SK-N-MC (cell line): ENCODE results near the gene MDP1.

Source experiments
- DNase-seq: peaks from one replicate; pipeline ENCODE4 v3.0.0-alpha.2; 2011; ENCODE audit warnings: low read depth, low spot score
- H3K27ac ChIP-seq: fragments of 200-600 bp; sonication (generic); 2 replicates; pipeline ENCODE4 v1.5.1; 2016; ENCODE audit warnings: mixed run types
- H3K36me3 ChIP-seq: fragments of 200-600 bp; sonication (generic); 2 replicates; pipeline ENCODE4 v1.6.1; 2017; ENCODE audit warnings: antibody characterized with exemption, low read length, mixed read lengths; ENCODE audit not compliant: insufficient read depth
- H3K4me3 ChIP-seq: fragments of 200-600 bp; sonication (generic); 2 replicates; pipeline ENCODE4 v1.5.1; 2016
- H3K9ac ChIP-seq: fragments of 200-600 bp; sonication (generic); 2 replicates; pipeline ENCODE4 v1.8.0; 2017; ENCODE audit warnings: mixed run types, mixed read lengths; ENCODE audit not compliant: insufficient read length
- H3K9me3 ChIP-seq: fragments of 200-600 bp; sonication (generic); 2 replicates; pipeline ENCODE4 v1.6.1; 2017; ENCODE audit warnings: low read depth, mild to moderate bottlenecking, antibody characterized with exemption, low read length, moderate library complexity, mixed read lengths
- EZH2 ChIP-seq: fragments of 200-600 bp; sonication (generic); IDR thresholded peaks from one replicate; pipeline ENCODE4 v1.6.1; 2017; ENCODE audit warnings: antibody characterized with exemption
- FOXP2 ChIP-seq: optimal IDR thresholded peaks from 2 replicates; pipeline ENCODE3; 2011; ENCODE audit warnings: mild to moderate bottlenecking, moderate library complexity; ENCODE audit not compliant: insufficient read depth; ENCODE audit errors: extremely low read length, control extremely low read depth
- POLR2AphosphoS5 ChIP-seq: IDR thresholded peaks from 2 replicates; pipeline ENCODE4 v1.6.1; 2012; ENCODE audit warnings: mild to moderate bottlenecking, low read depth, low read length, borderline replicate concordance

The MDP1 gene

DNA sequence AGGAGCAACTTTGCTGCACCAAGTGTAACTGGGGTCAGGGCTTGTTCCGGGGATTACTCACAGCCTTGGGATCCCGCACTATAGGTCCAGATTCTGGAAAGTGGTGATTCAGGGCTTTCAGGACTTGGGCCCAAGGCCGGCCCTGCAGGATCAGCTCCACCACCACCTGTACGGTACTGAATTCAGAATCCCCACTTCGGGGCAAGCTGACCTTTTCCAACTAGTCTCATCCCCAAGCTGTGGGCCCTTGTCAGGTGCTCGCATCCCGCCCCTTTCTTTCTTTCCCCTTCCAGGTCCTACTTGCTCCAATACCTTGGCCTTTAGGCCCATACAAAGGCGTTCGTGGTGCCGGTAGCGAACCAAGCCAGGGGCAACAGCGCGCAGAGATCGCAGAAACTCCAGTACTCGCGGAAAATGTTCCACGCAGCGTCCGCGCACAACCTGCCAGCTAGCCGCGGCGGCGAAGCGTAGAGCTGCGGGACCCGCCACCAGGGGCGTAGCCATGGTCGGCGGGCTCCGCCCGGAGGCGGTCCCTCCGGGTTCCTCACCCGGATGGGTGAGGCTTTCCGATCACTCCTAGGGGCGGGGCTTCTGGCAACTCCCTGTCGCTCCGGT, 26.1 kb upstream of the MDP1 start:
- peak overlapping the region; percentile 95 for H3K4me3 ChIP-seq
- DNase-seq, result peak; percentile 48
- peaks cover 42% of the 10 kb centered on the region for H3K36me3 ChIP-seq
- no peaks in the 10 kb centered on the region for H3K9me3 ChIP-seq
- peak overlapping the region; percentile 92 for H3K9ac ChIP-seq
- peak overlapping the region; percentile 96 for H3K27ac ChIP-seq
- no peak for TF ChIP-seq POLR2AphosphoS5
- TF ChIP-seq FOXP2, result peak; percentile 7

DNA sequence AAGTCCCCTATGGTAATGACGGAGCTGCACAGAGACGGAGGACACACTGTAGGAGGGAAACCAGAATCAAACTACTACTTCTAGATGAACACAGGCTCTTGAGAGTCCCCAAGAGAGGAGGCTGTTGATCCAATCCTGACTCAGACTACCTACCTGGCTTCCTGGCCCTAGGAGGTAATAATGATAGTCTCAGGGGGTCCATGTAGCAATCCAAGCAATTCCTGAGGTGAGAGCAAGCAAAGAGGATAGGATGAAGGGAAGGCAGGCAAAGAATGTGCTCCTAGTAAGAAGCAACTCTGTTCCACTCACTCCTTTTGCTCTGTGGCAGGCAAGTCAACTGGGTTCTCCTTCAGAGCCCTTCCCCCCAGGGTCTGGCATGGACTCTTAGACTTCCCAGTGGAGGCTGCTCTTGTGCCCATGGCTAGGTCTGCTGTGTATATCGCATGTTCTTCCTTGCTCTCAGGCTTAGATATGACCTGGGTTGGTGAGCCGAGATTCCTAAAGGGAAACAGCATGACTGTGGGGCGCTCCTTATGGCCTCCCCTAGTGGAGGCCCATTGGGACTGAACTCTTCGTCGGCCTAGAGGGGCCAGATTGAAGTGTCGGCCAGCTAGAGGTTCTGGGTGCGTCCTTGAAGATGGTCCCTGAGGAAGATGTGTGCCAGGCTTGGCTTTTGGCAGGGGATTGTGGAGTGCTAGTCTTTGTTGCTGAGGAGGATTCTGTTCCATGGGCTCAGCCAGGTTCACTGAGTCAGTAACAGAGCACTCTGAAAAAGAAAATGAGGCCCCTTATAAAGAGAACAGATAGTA, 24.4 kb upstream of the MDP1 start:
- no peak for TF ChIP-seq POLR2AphosphoS5
- no peak for TF ChIP-seq EZH2
- TF ChIP-seq FOXP2, result no peak
- no peak overlapping the region for H3K9ac ChIP-seq

GRCh38 chr14:24238527-24239037, 22.7 kb upstream of the MDP1 start:
- Histone ChIP-seq H3K9ac (no peak overlapping the region), H3K9me3 (no peaks in the 10 kb centered on the region), H3K36me3 (peaks cover 74% of the 10 kb centered on the region), H3K27ac (peak overlapping the region; percentile 46; the same call in 1 of the 2 replicates), H3K4me3 (no peak overlapping the region)
- no peak for TF ChIP-seq POLR2AphosphoS5
- no peak for TF ChIP-seq EZH2
- DNase-seq, result no peak

More for the DNA sequence above, 24.4 kb upstream of the MDP1 start:
- H3K36me3 ChIP-seq, result peaks cover 59% of the 10 kb centered on the region
- H3K27ac ChIP-seq, result 0 out of 2 replicates have a peak overlapping the region, but pooled peaks have one; percentile 2
- no peak for DNase-seq
- H3K9me3 ChIP-seq, result no peaks in the 10 kb centered on the region
- H3K4me3 ChIP-seq, result no peak overlapping the region

GRCh38 chr14:24238123-24238522, 22.3 kb upstream of the MDP1 start:
- no peak overlapping the region for H3K4me3 ChIP-seq
- no peak for DNase-seq
- H3K9me3 ChIP-seq, result no peaks in the 10 kb centered on the region
- peaks cover 74% of the 10 kb centered on the region for H3K36me3 ChIP-seq
- TF ChIP-seq FOXP2 (no peak), POLR2AphosphoS5 (no peak), EZH2 (no peak)
- no peak overlapping the region for H3K9ac ChIP-seq
- H3K27ac ChIP-seq, result no peak overlapping the region

DNA sequence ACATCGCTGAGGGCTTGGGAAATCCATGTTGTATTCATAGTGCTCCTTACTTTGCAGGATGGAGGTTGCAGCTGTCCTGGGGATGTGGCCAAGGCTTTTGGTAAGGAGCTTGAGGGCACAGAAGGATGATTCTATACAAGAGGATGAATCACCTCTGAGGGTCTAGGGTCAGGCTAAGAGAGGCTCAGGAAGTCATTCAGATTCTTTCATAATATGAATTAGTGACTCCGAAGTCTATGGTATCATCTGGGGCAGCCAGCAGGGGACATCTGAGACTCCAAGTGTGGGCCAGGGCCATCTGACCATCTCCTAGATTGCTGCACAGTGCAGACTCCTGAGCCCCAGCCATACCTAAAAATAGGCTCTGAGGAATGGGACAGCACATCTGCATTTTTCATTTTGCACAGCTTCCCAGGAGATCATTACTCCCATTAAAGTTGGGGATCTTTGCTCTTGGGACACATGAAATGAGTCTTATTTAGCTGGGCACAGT, 21.6 kb upstream of the MDP1 start:
- Histone ChIP-seq H3K9ac (no peak overlapping the region), H3K27ac (no peak overlapping the region), H3K4me3 (no peak overlapping the region), H3K9me3 (no peaks in the 10 kb centered on the region), H3K36me3 (peaks cover 74% of the 10 kb centered on the region)
- TF ChIP-seq POLR2AphosphoS5 (no peak), FOXP2 (no peak), EZH2 (no peak)
- no peak for DNase-seq

- Histone ChIP-seq H3K36me3 (peaks cover 74% of the 10 kb centered on the region), H3K4me3 (no peak overlapping the region), H3K27ac (no peak overlapping the region), H3K9me3 (no peaks in the 10 kb centered on the region), H3K9ac (no peak overlapping the region)
- TF ChIP-seq FOXP2 (no peak), POLR2AphosphoS5 (no peak; the same call in 1 of the 2 replicates), EZH2 (no peak)
- DNase-seq, result no peak
Measured at GRCh38 chr14:24236689-24237462, 21.0 kb upstream of the MDP1 start.

DNA sequence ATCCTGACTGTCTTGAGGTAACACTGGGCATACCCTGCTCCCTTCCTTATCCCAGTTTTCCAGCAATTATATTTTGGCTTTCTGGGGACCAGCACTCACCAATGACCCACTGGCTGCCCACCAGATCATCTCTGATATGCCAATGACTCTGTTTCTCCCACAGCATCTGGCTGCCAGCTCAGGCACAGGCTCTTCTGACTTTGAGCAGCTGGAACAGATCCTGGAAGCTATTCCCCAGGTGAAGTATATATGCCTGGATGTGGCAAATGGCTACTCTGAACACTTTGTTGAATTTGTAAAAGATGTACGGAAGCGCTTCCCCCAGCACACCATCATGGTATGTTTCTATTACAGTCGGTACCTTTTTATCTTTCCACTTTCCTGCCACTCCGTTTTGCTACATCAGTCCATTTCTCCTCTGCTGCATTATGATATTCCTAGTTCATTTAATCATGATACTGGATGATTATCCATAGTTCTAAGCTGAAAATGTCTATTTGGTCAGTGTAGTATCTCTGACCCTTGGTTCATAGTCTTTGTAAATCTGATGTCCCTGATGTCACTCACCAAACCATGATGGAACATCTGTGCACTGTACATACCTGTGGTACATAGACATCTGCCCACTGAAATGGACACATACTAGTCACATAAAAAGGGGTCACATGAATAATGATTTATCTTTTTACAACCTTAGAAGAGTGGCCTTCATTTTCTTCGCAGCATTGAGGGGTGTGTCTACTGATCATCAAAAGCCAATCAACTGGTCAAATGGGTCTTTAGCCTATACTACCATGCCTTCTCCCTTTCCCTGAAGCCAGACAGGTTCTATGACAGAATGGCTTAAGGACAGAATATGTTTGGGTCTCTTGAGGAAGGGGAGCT, 20.2 kb upstream of the MDP1 start:
- Histone ChIP-seq H3K36me3 (peaks cover 73% of the 10 kb centered on the region), H3K9ac (no peak overlapping the region)
- no peak for TF ChIP-seq EZH2
- TF ChIP-seq POLR2AphosphoS5, result no peak
- TF ChIP-seq FOXP2, result no peak

More for the DNA sequence above, 20.2 kb upstream of the MDP1 start:
- Histone ChIP-seq H3K27ac (no peak overlapping the region), H3K4me3 (no peak overlapping the region), H3K9me3 (no peaks in the 10 kb centered on the region)
- DNase-seq, result no peak
